GM18508 (cell line): ENCODE data around the gene SPARC.
"Not testable (repeated sequence)": the region's sequence is repeated elsewhere in the genome, so short reads cannot be mapped to it uniquely, and the experiment has no call there.

Source experiments
- ATAC-seq: cut with Tn5 transposase; IDR thresholded peaks from one replicate; pipeline ENCODE4 v1.9.1; 2021; ENCODE audit warnings: moderate number of reproducible peaks; ENCODE audit not compliant: insufficient read depth, unreplicated experiment

The SPARC gene, protein sequence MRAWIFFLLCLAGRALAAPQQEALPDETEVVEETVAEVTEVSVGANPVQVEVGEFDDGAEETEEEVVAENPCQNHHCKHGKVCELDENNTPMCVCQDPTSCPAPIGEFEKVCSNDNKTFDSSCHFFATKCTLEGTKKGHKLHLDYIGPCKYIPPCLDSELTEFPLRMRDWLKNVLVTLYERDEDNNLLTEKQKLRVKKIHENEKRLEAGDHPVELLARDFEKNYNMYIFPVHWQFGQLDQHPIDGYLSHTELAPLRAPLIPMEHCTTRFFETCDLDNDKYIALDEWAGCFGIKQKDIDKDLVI

GRCh38 chr5:151686674-151687407, at the start of gene SPARC:
Gene SPARC (minus strand): TSS chr5:151686915. CDS start chr5:151676188, 10,727 bp downstream.
- no peak for ATAC-seq

GRCh38 chr5:151735646-151736045, 48.9 kb upstream of the SPARC start:
- ATAC-seq, result no peak

- no peak for ATAC-seq
Observed at GRCh38 chr5:151734064-151734408, 47.3 kb upstream of the SPARC start.

DNA sequence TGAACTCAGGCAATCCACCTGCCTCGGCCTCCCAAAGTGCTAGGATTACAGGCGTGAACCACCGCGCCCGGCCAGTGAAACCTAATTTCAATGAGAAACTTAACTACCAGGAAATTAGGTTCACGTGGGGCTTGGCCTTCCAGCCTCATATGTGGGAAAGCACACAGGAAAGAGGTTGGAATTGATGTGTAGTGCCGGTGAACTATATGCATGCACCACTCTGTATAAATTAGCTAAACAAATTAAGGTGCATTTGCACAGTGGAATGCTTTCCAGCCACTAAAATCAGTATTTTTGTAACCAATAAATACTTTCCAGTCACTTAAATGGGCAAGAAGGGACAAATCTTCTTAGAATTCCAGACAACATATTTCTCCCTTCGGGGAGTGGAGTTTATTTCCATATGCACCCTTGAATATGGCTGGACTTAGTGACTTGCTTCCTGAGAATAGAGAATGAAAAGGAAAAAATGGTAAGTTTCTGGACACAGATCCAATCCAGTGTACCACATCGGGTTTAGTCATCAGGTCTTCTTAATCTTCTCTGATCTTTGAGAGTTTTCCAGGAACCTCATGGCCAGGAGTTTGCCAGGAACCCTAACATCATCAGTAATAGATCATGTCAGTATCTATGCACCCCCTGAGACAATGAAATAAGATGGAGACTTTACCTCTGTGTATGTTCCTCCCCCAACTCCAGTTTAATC, 46.8 kb upstream of the SPARC start:
- ATAC-seq, result no peak

DNA sequence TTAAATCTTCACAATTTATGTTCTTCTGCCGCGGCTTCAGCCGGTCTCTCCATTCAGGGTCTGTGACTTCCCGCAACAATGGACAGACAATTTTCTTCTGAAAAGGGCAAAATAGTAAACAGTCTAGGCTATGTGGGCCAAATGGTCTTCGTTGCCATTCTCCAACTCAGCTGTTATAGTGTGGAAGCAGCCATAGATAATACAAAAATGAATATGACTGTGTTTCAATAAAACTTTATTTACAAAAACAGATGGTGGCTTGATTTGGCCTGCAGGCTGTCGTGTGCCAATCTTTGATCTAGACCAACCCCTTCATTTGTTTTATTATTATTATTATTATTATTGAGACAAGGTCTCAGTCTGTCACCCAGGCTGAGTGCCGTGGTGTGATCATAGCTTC, 43.7 kb upstream of the SPARC start:
- ATAC-seq, result no peak

GRCh38 chr5:151729597-151729996, 42.9 kb upstream of the SPARC start:
- ATAC-seq, result not testable (repeated sequence)

DNA sequence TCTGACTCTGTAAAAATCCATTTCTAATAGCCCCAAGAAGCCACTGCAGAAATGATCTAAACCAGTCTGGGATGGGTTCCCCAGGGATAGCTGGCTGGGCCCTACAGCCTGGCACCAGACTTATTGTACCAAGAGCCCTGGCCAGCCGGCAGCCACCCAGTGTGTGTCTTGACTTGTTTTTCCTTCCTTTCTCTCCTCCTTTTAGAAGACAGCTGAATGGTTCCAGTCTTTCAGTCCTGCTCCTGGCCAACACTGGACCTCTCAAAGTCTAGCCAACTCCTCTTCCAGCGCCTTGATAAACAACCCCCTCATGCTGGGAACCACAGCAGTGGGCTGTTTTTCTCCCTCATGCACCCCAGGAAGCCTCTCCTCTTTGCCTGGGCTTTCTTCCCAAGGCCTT, 37.6 kb upstream of the SPARC start:
- ATAC-seq, result no peak

DNA sequence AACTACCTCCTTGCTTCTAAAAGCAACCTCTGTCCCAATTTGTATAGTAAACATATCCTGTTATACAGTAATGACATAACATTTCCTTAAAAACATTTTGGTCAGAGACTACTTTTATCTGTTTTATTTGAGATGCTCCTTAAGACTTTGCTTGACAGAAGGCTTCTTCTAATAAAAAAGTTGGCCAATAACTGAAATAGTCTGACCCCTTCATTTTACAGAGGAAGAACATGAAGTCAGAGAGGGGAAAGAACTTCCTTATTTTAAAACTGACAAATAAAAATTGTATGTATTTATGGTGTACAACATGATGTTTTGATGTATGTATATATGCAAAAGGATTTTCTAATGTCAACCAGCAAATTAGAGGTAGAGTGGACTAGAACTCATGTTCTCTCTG, 35.8 kb upstream of the SPARC start:
- ATAC-seq, result no peak

DNA sequence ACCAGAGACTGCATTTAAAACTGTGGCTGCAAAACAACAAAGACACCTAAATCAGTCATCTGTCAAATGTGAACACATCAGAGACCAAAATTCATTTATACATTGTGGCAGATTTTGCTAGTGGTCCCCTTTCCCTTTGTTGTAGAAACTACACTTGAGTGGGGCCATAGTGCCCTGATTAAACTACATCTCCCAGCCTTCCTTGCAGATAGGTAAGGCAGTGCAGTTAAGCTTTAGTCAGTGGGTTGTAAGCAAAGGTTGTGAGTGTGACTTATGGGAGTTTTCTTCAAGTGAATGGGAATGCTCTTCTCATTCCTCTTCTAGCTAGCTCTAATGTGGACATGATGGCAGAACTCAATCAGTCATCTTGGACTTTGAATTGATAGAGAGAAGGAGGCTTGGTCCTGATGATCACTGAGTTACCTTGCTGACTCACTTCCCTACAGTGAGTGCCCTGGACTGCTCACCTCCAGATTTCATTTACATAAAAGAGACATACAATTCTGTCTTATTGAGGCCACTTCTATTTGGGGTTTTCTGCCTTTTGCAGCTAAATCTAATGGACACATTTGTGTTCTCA, 35.2 kb upstream of the SPARC start:
- no peak for ATAC-seq

DNA sequence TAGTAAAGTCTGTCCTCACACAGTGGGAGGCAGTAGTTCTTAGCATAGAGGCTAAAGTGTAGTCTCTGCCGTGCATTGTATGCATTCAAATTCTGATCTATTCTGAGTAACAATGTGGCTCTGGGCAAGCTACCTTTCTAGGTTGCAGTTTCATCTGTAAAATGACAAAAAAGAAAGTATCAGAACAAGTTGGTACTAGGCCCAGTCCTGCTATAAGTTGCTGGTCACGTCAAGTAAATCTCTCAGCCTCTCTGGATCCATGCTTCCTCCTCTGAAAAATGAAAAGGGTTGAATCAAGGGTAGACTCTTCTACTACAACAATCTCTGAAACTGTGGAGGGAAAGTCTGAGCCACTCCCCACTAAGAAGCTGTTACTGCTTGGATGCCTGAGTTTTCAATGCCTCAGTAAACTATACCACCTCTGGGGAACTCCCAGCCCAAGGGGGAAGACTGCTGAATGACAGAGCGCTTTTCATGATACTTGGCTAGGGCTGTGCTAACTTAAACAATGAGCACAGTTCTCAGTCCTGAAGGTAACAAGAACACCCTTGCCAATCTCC, 34.5 kb upstream of the SPARC start:
- ATAC-seq, result peak; percentile 80

DNA sequence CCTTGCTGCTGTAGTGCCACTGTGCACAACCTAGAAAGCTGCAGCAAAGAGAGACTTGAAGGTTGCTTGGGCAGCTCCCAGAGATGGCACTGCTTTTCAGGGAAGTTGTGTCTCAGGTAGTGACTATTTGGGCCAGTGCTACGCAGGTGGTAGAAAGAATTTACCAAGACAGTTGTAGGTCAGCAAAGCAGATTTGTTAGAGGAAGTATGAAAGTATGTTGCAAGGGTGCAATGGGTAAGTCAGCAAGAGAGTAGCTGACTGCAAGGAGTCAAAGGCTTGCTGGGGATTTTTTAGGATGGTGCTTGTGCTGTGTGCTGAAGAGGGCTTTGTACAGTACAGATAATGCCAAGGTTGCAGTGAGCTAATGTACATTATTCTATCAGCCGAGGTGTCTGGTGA, 33.5 kb upstream of the SPARC start:
- no peak for ATAC-seq

DNA sequence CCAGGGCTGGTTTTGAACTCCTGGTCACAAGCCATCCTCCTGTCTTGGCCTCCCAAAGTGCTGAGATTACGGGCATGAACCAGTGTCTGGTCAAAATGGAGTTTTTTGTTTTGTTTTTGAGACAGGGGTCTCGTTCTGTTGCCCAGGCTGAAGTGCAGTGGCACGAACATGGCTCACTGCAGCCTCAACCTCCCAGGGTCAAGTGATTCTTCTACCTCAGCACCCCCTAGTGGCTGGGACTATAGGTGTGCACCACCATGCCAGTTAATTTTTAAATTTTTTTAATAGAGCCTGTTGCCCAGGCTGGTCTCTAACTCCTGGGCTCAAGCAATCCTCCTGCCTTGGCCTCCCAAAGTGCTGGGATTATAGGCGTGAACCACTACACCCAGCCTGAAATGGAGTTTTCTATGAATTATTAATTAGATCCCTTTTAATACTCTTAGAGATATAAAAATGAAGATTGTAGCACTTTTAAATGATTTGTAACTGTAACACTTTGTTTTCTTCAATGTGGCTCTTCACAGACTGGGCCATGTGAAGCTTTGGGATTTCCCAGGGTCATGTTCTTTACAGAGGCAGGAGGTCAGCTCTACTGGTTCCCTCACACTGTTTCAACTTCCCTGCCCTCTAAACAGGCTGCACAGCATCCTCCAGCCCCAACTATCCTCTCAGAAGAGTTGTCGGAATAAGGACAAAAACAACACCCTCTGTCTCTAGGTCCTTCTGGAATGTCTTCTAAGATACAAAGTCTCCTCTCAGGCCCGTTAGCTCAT, 32.7 kb upstream of the SPARC start:
- no peak for ATAC-seq

DNA sequence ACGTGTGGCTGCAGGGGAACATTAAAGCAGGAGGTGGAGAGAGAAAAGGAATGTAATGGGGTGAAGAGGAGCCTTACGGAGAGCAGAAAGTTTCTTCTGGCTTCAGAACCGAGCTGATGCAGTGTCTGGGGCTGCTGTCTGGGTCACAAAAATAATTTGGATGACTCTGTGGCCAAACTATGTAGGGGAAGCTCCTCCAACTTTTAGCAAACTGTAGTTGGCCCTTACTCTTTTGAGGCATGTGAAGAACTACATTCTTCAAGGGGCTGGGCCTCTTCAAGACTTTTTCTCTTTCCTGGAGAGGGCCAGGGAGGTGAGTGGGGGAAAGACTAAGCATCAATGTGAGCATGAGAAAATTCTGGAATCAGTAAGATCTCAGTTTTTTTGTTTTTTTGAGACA, 31.9 kb upstream of the SPARC start:
- ATAC-seq, result no peak

DNA sequence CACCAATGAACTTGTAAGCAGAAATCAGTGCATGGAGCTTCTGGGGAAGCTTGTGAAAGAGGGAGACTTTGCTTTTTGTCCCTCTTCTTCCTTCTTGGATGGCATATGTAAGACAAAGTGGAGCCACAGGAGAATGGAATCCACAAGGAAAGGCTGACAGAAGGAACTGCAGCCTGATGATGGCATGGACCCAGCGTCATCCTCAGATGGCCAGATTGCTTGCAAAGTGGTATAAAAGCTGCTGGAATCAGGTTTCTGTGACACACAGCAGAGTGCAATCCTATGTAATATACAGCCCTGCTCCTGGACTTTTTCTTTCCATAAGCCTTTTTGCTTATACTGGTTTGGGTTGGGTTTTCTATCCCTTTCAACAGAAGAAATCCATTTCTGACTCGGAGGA, 31.4 kb upstream of the SPARC start:
- ATAC-seq, result no peak

GRCh38 chr5:151717416-151717815, 30.7 kb upstream of the SPARC start:
- no peak for ATAC-seq

GRCh38 chr5:151709109-151709735, 22.5 kb upstream of the SPARC start:
- ATAC-seq, result no peak

GRCh38 chr5:151708126-151708525, 21.4 kb upstream of the SPARC start:
- ATAC-seq, result no peak

DNA sequence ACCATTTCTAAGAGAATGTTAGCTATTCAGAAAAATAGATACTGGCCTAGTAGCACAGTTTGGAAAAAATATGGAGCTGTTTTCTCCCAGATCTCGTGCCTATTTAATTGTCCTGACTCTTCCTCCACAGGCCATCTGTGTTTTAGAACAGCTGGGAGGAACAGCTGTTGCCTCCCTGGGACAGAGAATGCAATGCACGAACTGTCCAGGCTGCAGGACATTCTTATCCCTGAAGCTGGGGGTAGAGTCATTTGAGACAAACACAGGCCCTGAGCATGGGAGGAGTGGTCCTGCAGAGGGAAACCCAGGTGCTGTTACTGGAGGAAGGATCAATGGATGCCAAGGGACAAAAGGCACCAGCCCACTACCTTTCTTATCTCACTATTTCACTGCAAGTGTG, 20.9 kb upstream of the SPARC start:
- ATAC-seq, result no peak

GRCh38 chr5:151706906-151707305, 20.2 kb upstream of the SPARC start:
- no peak for ATAC-seq

DNA sequence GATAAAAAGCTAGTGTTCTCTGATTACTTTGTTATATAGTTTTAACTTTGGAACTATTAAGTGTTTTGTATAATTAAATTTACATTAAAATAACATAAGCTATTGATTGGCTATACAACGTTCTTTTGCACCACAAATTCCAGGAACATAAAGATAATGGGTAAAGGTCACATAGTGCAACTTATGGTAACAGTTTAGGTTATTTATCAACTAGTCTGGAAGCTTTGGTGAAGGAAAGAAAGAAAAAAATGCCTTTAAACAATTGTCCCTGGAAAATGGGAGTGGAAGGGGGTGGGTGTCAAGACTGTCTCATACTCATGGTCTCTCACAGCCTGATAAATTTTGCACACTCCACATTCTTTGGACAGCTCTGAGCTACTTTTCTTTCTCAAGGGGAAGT, 17.1 kb upstream of the SPARC start:
- ATAC-seq, result no peak
